C4-2B (cell line): ENCODE results near the gene SNAP29.
"Not testable (repeated sequence)": the region's sequence is repeated elsewhere in the genome, so short reads cannot be mapped to it uniquely, and the experiment has no call there.

Source experiments
- H3K27ac ChIP-seq: fragments of 450-650 bp; 2 replicates; pipeline ENCODE4 v1.5.1; 2017
- CTCF ChIP-seq: fragments of 450-650 bp; conservative IDR thresholded peaks from 2 replicates; pipeline ENCODE4 v1.5.1; 2017; ENCODE audit warnings: mild to moderate bottlenecking
- ZFX ChIP-seq: fragments of 450-650 bp; IDR thresholded peaks from 2 replicates; pipeline ENCODE4 v1.6.1; 2017

The SNAP29 gene

GRCh38 chr22:20884454-20884853 lies 25.6 kb downstream of the SNAP29 start:
- no peak for TF ChIP-seq CTCF
- TF ChIP-seq ZFX = no peak
- peak overlapping the region; percentile 71; the same call in 1 of the 2 replicates for H3K27ac ChIP-seq

- peak overlapping the region; percentile 71 for H3K27ac ChIP-seq
- TF ChIP-seq CTCF (no peak), ZFX (no peak)
Observed at GRCh38 chr22:20885017-20885556, 26.3 kb downstream of the SNAP29 start.

GRCh38 chr22:20885557-20886323 lies 26.9 kb downstream of the SNAP29 start:
- peak overlapping the region; percentile 71 for H3K27ac ChIP-seq
- TF ChIP-seq ZFX = peak; percentile 52; the same call in 1 of the 2 replicates
- peak; percentile 98 for TF ChIP-seq CTCF

- H3K27ac ChIP-seq = no peak overlapping the region
- TF ChIP-seq CTCF (no peak), ZFX (no peak)
Observed at GRCh38 chr22:20887375-20887774, 28.6 kb downstream of the SNAP29 start.

- TF ChIP-seq CTCF = no peak
- TF ChIP-seq ZFX = no peak
- no peak overlapping the region for H3K27ac ChIP-seq
Observed at GRCh38 chr22:20889025-20889704, 30.4 kb downstream of the SNAP29 start.

GRCh38 chr22:20889904-20890540 lies 31.2 kb downstream of the SNAP29 start:
- H3K27ac ChIP-seq = no peak overlapping the region
- TF ChIP-seq CTCF = no peak
- no peak for TF ChIP-seq ZFX

- TF ChIP-seq ZFX (no peak), CTCF (no peak)
- no peak overlapping the region for H3K27ac ChIP-seq
Observed at GRCh38 chr22:20890975-20891374, 32.2 kb downstream of the SNAP29 start.

GRCh38 chr22:20897737-20898136 lies 38.9 kb downstream of the SNAP29 start:
- H3K27ac ChIP-seq = not testable (repeated sequence)
